Myocyte (in vitro differentiated cells): ENCODE measurements around the gene ZNF366. TPM values are rescaled to one million over a fixed set of nuclear protein-coding genes. Genes with fewer than 3 reads are reported as not detected.
A peak's percentile ranks its signal among the peaks of the same experiment; 100 is the strongest.

Source experiments
- DNase-seq: peaks from one replicate; pipeline ENCODE4 v3.0.0-alpha.2; 2012; ENCODE audit warnings: low read depth
- total RNA-seq: library from RNA; depleted of rRNA; stranded (reverse); fragments of >200 nt; gene quantifications from 2 replicates; pipeline ENCODE4 v1.2.3, GENCODE V29; 2014

ZNF366 gene
- total RNA-seq, 1 donor from 2014 or later: 1.4 TPM

GRCh38 chr5:72497823-72498222 is 9.4 kb downstream of the ZNF366 start:
- no peak for DNase-seq

GRCh38 chr5:72495410-72495809 is 11.8 kb downstream of the ZNF366 start:
- no peak for DNase-seq

GRCh38 chr5:72494623-72495124 is 12.5 kb downstream of the ZNF366 start:
- no peak for DNase-seq

GRCh38 chr5:72489536-72489935 is 17.7 kb downstream of the ZNF366 start:
- DNase-seq: no peak

- no peak for DNase-seq
Measured at GRCh38 chr5:72488756-72489155, 18.5 kb downstream of the ZNF366 start.

DNA sequence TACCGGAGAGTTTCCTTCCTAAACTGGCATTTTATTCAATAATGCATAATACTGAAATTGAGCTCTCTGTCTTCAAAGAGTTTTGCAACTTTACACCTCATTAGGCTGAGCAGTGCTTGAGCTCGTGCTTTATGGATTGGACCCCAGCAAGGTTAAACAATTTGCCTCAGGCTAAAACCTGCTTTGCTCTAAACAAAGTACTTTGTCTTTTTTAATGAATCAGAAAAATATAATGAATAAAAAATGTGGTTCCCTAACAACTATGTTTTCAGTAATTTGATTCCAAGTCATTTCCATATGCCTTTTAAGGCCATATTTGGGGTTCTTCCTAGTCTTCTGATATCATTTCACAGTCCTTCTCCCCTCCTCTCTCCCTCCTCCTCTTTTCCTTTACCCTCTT is 20.0 kb downstream of the ZNF366 start:
- no peak for DNase-seq

GRCh38 chr5:72486371-72486770 is 20.8 kb downstream of the ZNF366 start:
- no peak for DNase-seq

- peak; percentile 84 for DNase-seq
Measured at GRCh38 chr5:72485430-72485974, 21.7 kb downstream of the ZNF366 start.

DNA sequence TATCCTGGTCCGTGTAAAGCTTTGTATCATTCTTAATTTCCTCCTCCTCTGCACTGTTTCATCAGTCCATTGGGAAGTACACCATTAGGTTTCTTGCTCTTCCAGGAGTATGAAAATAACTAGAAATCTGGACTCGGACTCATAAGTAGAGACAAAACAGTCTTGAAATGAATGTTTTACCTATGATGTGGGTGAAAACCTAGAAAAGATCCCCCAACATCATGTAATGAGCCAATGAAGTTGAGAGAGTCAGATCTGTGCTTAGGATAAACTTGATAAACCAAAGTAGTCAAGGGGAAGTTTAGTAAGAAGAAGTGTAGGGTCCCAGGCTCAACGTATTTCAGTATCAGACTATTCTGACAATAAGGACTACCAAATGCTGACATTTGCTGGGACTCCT is 25.2 kb downstream of the ZNF366 start:
- DNase-seq: no peak

DNA sequence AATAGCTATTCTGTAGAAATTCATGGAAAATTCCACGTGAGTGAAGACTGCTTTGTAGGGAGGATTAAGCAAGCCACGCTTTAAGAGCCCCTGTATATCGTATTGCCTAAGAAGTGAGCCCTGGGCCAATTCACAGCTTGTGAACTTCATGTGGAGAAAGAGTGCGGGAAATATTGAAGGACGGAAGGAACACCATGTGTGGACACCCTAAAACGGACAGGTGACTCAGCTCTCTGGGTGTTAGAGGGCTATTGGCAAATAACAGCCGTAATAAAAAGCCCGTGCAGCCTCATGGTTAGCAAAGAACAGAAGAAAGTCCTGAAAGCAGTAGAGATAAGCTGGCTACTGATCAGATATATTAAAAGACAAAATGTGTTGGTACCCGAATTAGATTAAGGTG is 26.4 kb downstream of the ZNF366 start:
- DNase-seq: no peak

DNA sequence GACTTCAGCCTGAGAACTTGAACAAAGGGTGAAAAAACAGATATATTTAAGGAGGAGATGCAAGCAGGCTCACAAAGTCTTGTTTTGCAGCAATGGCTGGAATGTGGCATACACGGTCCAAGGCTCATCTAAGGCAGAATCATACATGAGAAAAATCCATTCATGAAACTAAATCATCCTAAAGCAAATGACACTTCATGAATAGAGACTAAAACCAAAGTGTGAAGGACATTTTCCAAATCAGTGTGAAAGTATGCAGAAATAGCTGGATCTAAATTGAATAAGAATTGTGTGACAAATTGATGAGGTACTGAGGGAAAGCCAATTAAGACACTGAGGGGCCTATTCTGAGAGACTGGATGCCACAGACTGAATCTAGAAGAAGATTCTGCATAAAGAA is 27.3 kb downstream of the ZNF366 start:
- no peak for DNase-seq

- DNase-seq: no peak
Measured at GRCh38 chr5:72478684-72479083, 28.5 kb downstream of the ZNF366 start.

GRCh38 chr5:72478276-72478675 is 28.9 kb downstream of the ZNF366 start:
- DNase-seq: no peak

DNA sequence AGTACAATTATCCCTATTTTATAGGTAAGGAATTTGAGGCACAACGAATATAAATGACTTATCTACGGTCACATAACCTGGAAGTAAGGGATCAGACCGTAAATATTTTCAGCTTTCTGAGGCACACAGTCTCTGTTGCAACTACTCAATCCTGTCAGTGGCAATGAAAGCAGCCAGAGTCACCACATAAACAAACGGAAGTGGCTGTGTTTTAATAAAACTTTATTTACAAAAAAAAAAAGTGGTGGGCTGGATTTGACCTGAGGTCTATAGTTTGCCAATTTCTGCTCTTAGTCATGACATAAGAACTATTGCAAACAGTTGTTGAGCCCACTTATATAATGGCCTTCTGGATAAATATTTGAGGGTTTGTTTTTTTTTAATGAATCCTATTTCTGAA is 29.6 kb downstream of the ZNF366 start:
- DNase-seq: no peak

- DNase-seq: no peak
Measured at GRCh38 chr5:72477176-72477575, 30.0 kb downstream of the ZNF366 start.

GRCh38 chr5:72476721-72477120 is 30.5 kb downstream of the ZNF366 start:
- DNase-seq: no peak

- no peak for DNase-seq
Measured at GRCh38 chr5:72476275-72476674, 30.9 kb downstream of the ZNF366 start.

GRCh38 chr5:72474516-72474915 is 32.7 kb downstream of the ZNF366 start:
- no peak for DNase-seq

DNA sequence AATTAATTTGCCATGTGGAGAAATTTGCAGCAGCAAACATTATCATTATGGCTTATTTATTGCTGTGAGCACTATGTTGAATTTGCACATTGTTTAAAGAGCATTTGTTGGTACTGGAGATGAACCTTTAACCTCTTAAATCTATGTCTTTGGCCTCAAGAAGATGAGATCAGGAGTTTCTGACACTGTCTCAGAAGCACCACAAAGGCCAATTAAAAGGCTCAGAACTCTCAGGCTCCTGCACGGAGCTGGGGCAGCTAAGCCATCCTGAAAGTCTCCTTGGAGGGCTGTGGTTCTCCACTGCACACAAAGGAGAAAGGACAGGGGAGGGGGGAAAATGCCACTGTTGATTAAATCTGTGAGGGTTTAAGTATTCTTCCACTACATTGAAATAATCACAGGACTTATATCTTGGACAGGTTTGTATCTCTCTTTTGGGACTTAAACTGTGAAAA is 33.1 kb downstream of the ZNF366 start:
- no peak for DNase-seq

GRCh38 chr5:72472666-72473422 is 34.4 kb downstream of the ZNF366 start:
- DNase-seq: no peak

GRCh38 chr5:72472031-72472430 is 35.2 kb downstream of the ZNF366 start:
- DNase-seq: no peak

DNA sequence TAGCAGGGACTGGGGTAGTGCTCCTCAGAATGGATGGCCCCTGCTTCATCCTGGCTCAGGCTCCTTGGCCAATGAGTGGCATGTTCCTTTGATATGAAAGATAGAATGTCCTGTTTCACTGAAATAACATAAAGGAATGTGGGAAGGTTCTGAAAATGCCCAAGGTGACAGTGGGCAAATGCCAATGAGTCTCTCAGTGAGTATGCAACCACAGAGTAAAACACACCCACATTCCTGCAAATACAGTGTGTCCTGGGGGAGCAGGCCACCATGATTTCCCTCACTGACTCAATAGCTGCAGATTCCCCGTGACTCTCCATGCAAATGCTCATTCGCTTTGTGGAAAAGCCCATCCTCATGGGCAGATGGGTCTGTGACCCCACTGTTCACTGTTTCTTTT is 36.4 kb downstream of the ZNF366 start:
- DNase-seq: peak; percentile 82

- peak; percentile 71 for DNase-seq
Measured at GRCh38 chr5:72468606-72469005, 38.6 kb downstream of the ZNF366 start.
